Measurements from ENCODE around the gene DHTKD1. TPM values are rescaled to one million over a fixed set of nuclear protein-coding genes. Genes with fewer than 3 reads are reported as not detected.
A peak's percentile ranks its signal among the peaks of the same experiment; 100 is the strongest.

Gene DHTKD1
- total RNA-seq, 2 experiments from 2014 or later = 16.9 to 17.8 TPM

DNA sequence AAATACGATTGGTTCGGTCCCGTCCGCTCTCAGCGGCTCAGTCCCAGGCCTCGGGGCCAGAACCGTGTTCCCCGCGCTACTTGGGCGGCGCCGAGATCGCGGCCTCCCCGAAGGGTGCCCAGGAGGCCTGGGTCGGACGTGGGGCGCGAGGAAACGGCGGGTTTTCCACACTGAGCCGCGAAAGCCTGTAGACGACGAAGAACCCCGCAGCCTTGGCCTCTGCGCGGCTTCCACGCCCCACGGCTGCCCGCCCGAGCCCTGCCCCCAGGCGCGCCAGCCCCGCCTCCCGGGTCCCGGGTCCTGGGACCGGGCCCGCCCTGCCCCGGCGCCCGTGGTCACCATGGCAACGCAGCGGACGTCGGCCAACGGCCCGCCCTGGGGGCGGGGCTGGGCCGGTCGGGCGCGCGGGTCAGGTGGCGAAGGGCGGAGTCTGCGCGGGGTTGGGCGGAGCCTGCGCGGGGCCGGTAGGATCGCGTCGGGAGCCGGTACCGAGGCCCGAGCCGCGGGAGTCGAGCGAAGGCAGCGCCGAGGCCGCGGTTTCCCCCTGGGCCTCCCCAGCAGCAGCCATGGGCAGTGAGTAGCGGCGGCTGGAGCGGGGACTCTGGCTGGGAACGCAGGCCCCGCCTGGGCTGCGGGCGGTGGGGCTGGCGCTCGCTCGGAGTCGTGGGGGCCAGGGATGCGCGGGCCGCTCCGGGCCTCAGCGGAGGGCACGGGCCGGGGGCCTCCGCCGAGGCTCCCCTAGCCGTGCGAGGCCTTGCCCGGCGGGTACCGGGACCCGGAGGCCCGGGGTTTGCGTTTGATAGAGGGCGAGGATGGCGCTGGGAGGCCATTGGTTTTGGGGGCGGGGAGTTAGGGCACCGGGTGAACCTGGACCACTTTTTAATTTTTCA, 60.7 kb downstream of the DHTKD1 start, which contains the start of gene SEC61A2:
TSS of gene SEC61A2 (plus strand) at position 456 of the 890 bp plus-strand sequence. CDS start at position 567, 111 bp downstream.
- CTCF ChIA-PET = interaction anchor here (1.0 to 1.3 kb wide), 3 partner anchors 11 to 86 kb away, joined by 3 to 4 read pairs (median 3); partner anchors contain the start of genes DHTKD1 and UPF2
- POLR2A ChIA-PET = interaction anchor here (0.7 to 1.4 kb wide), 7 partner anchors 8 to 87 kb away, joined by 3 to 7 read pairs (median 3); partner anchors contain the start of genes CDC123, NUDT5 and UPF2

DNA sequence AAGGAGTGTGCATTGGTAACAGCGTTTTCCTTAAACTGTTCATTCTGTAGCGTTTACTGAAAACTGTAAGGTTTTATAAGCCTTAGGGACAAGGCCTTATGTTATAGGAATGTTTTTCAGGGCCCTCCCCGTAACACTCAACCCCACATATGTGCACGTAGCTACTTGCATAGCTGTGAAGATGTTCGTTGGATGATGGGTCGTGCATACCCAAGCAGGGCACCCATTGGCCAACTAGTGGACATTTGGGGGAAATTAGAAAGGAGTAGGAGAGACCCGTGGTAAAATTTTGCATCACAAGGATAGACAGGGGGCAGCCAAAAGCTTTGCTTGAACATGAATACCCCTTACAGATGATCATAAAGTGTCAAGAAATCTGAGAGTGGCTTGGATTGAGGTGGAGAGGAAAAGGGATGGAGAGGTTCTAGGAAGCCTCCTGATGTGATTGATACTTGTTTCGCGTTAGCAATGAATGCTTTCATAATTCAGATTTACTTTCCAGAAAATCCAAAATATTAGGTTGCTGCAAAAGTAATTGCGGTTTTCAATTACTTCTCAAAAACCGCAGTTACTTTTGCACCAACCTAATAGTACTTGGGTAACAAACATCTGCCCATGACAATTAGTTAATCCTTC, 61.6 kb downstream of the DHTKD1 start:
- peaks cover 34% of the 10 kb centered on the region for H3K4me1 Mint-ChIP-seq
- peak overlapping the region; percentile 80 for H3K4me3 Mint-ChIP-seq
- H3K27me3 Mint-ChIP-seq = no peaks in the 10 kb centered on the region
- DNase-seq = peak; percentile 47
- H3K9me3 Mint-ChIP-seq = no peaks in the 10 kb centered on the region
- ChIA-PET CTCF (interaction anchor here (0.6 to 1.3 kb wide), 4 partner anchors 10 to 87 kb away, joined by 3 to 4 read pairs (median 3); partner anchors contain the start of genes DHTKD1 and UPF2), POLR2A (interaction anchor here (0.7 to 1.4 kb wide), 6 partner anchors 9 to 88 kb away, joined by 3 to 7 read pairs (median 4); partner anchors contain the start of genes CDC123, NUDT5 and UPF2)
- peaks cover 15% of the 10 kb centered on the region for H3K36me3 Mint-ChIP-seq (ENCODE audit: low read depth)
- H3K27ac Mint-ChIP-seq = peak overlapping the region; percentile 63

More for the DNA sequence above, 60.7 kb downstream of the DHTKD1 start, which contains the start of gene SEC61A2:
- peak within 1 kb of the TSS; percentile 80 for H3K4me3 Mint-ChIP-seq
- H3K4me1 Mint-ChIP-seq = peaks cover 36% of the 10 kb centered on the region
- peaks cover 19% of the 10 kb centered on the region for H3K36me3 Mint-ChIP-seq (ENCODE audit: low read depth)
- H3K27me3 Mint-ChIP-seq = no peaks in the 10 kb centered on the region
- H3K9me3 Mint-ChIP-seq = no peaks in the 10 kb centered on the region
- peak within 1 kb of the TSS; percentile 80 for H3K27ac Mint-ChIP-seq
- DNase-seq = peak; percentile 98

DNA sequence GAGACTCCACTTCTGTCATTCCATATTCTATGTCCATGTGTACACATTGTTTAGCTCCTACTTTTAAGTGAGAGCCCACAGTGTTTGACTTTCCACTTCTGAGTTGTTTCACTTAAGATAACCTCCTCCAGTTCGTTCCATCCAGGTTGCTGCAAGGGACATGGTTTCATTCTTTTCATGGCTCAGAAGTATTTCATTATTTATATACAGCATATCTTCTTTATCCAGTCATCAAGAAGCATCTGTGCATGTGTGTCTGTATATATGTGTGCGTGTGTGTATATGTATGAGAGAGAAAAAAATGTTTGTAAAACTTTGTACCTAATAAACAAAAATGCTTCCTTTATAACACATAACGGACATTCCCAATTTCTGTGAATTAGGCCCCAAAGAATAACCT, 66.9 kb downstream of the DHTKD1 start:
- Mint-ChIP-seq H3K4me1 (peaks cover 12% of the 10 kb centered on the region), H3K27ac (no peak overlapping the region), H3K36me3 (ENCODE audit: low read depth) (peaks cover 36% of the 10 kb centered on the region), H3K9me3 (no peaks in the 10 kb centered on the region), H3K27me3 (no peaks in the 10 kb centered on the region), H3K4me3 (no peak overlapping the region)
- DNase-seq = no peak
- ChIA-PET POLR2A (interaction anchor here (0.8 kb wide), 1 partner anchor 60 kb away, joined by 3 read pairs; the partner anchor contains the start of genes CDC123 and NUDT5), CTCF (no interaction called here)

DNA sequence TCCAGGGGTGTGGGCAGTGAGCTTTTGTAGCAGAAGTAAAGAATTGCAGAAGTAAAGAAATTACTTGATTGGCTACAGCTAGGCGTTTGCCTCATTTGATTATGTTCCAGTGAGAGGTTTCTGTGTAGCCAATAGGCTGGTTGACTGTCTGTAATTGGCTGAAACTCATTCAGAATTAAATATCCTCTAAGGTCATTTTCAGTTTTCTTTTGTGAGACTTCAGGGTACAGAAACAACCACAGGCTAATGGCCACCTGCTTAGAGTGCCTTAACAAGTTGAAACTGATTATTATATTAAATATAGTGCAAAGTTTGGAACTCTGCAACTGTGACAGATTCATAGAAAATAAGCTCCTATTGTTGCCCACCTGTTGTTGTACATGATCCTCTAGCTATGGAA, 71.3 kb downstream of the DHTKD1 start:
- DNase-seq = no peak
- peaks cover 55% of the 10 kb centered on the region for H3K36me3 Mint-ChIP-seq (ENCODE audit: low read depth)
- ChIA-PET POLR2A (no interaction called here), CTCF (interaction anchor here (0.7 to 1.5 kb wide), 2 partner anchors 10 to 209 kb away, joined by 3 read pairs; no protein-coding TSS in a partner anchor)
- H3K9me3 Mint-ChIP-seq = no peaks in the 10 kb centered on the region
- no peak overlapping the region for H3K27ac Mint-ChIP-seq
- H3K27me3 Mint-ChIP-seq = no peaks in the 10 kb centered on the region
- H3K4me3 Mint-ChIP-seq = no peak overlapping the region
- H3K4me1 Mint-ChIP-seq = no peaks in the 10 kb centered on the region

DNA sequence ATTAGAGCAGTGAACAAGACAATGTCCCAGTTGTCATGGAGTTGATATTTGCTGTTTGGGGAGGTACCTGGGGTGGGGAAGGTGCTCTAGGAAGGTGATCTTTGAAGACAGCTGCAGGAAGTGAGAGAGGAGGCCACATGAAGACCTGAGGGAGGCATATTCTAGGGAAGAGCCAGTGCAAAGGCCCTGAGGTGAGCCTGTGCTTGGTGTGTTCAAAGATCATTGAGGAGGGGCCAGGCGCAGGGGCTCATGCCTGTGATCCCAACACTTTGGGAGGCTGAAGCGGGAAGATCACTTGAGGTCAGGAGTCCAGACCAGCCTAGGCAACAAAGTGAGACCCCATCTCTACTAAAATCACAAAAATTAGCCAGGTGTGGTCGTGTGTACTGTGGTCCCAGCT, 75.8 kb downstream of the DHTKD1 start:
- H3K4me3 Mint-ChIP-seq = no peak overlapping the region
- no peaks in the 10 kb centered on the region for H3K27me3 Mint-ChIP-seq
- ChIA-PET POLR2A (no interaction called here), CTCF (interaction anchor here (0.6 kb wide), 1 partner anchor 36 kb away, joined by 3 read pairs; no protein-coding TSS in a partner anchor)
- DNase-seq = no peak
- H3K9me3 Mint-ChIP-seq = no peaks in the 10 kb centered on the region
- H3K36me3 Mint-ChIP-seq (ENCODE audit: low read depth) = peaks cover 47% of the 10 kb centered on the region
- H3K4me1 Mint-ChIP-seq = no peaks in the 10 kb centered on the region
- no peak overlapping the region for H3K27ac Mint-ChIP-seq

DNA sequence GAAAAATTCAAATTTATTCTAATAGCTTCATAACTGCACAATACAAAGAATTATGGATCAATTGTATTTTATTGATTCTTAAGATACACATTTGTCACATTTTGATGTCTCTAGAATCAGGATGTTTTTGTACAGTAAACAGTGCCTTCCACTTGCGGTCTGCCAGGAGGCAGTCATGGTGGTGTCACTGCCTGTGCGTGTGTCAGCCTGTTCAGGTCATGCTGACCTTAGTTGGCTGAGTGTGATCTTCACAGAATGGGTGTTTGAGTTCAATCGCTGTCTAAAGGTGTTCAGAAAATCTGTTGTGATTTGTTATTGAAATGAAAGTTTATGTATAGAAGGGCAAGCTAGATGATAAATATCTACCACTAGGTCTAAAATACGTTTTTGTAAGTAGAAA, 81.4 kb downstream of the DHTKD1 start:
- Mint-ChIP-seq H3K9me3 (no peaks in the 10 kb centered on the region), H3K27me3 (no peaks in the 10 kb centered on the region), H3K36me3 (ENCODE audit: low read depth) (peaks cover 37% of the 10 kb centered on the region), H3K27ac (no peak overlapping the region), H3K4me3 (no peak overlapping the region), H3K4me1 (no peaks in the 10 kb centered on the region)
- POLR2A ChIA-PET = no interaction called here
- no peak for DNase-seq
- CTCF ChIA-PET = no interaction called here

DNA sequence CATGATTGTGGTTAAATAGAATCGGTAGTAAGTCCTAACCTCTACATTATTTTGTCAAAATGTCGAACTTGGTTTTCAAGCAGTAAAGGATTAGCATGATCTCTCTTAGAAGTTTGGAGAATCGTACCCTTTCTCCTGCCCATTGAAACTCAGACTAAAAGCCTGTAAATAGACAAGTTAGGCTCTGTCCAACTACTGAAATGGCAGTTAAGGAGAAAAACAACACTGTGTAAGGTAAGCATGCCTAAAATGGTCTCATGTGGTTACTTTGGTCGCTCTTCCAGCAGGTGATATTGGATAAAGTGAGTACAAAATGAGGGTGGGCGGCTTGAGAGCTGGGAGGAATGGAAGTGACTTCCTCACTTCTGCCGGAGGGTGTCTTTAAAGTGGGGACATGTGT, 85.8 kb downstream of the DHTKD1 start:
- peaks cover 35% of the 10 kb centered on the region for H3K36me3 Mint-ChIP-seq (ENCODE audit: low read depth)
- no peaks in the 10 kb centered on the region for H3K9me3 Mint-ChIP-seq
- ChIA-PET CTCF (no interaction called here), POLR2A (no interaction called here)
- H3K4me1 Mint-ChIP-seq = no peaks in the 10 kb centered on the region
- no peak for DNase-seq
- H3K27me3 Mint-ChIP-seq = no peaks in the 10 kb centered on the region
- H3K4me3 Mint-ChIP-seq = no peak overlapping the region
- no peak overlapping the region for H3K27ac Mint-ChIP-seq

DNA sequence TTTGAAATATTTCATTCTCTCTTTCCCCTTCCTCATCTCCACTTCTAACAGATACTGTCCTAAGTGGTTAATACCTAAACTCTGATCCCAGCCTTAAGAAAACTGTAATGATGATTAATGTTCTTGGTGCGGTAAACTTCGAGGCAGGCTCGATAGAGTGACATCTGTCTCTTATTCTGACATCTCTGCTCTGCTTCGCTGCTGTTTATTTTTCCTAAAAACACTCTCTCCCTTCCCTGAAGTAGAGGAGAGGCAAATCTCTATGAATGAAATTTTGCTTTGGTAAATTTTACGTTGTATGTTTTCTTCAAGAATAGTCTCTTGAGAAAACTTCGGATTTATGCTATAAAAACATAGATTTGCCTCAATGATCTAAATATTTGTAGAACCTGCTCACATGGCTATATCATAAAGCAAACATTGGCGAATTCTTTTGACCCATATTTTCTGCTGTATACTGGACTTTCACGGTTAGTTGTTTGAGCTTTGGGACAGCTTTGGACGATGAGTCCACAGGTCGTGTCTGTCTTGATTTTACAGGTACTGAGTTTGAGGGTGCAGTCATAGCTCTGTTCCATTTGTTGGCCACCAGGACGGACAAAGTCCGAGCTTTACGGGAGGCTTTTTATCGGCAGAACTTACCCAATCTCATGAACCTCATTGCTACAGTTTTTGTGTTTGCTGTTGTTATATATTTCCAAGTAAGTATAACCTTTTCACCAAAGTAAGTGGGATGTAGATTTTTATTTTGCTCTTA, 87.8 kb downstream of the DHTKD1 start:
- Mint-ChIP-seq H3K36me3 (ENCODE audit: low read depth) (peaks cover 37% of the 10 kb centered on the region), H3K27ac (no peak overlapping the region), H3K9me3 (no peaks in the 10 kb centered on the region), H3K4me1 (peaks cover 1% of the 10 kb centered on the region), H3K4me3 (no peak overlapping the region), H3K27me3 (no peaks in the 10 kb centered on the region)
- DNase-seq = no peak
- POLR2A ChIA-PET = no interaction called here
- CTCF ChIA-PET = no interaction called here

DNA sequence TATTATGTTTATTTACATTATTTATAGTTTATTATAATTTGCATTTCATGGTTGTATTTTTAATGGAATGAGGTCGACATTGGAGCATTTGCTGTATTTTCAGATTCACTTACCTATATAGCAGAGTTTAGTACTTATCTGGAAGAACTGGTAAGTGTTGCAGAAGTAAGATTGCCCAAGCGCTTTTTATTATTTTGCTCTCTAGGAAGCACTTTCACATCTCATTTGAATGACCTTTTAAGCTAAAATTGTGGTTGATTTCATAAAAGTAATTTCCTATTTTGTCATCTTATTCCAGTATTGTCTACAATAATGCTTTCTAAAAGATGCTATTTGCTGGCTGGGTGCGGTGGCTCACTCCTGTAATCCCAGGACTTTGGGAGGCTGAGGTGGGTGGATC, 89.4 kb downstream of the DHTKD1 start:
- CTCF ChIA-PET = no interaction called here
- Mint-ChIP-seq H3K27me3 (no peaks in the 10 kb centered on the region), H3K4me3 (no peak overlapping the region), H3K9me3 (no peaks in the 10 kb centered on the region), H3K27ac (no peak overlapping the region), H3K36me3 (ENCODE audit: low read depth) (peaks cover 47% of the 10 kb centered on the region), H3K4me1 (peaks cover 1% of the 10 kb centered on the region)
- no peak for DNase-seq
- POLR2A ChIA-PET = no interaction called here

DNA sequence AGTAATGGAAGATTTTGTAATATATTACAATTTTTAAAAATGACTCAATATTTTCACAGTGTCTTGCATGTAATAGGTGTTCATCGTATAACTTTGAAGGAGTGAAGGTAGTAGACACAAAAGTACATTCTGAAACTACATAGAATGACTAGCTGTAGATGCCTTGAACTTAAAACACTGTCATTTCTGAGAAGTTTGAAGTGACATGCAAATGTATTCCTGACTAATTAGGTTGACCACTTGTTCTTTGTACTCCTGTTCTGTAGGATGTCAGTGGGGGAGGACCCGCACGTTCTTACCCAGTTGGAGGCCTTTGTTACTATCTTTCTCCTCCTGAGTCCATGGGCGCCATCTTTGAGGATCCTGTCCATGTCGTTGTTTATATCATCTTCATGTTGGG, 91.9 kb downstream of the DHTKD1 start:
- no peak for DNase-seq
- Mint-ChIP-seq H3K27ac (no peak overlapping the region), H3K4me1 (peaks cover 1% of the 10 kb centered on the region), H3K9me3 (no peaks in the 10 kb centered on the region), H3K36me3 (ENCODE audit: low read depth) (peaks cover 51% of the 10 kb centered on the region), H3K27me3 (no peaks in the 10 kb centered on the region), H3K4me3 (no peak overlapping the region)
- ChIA-PET POLR2A (no interaction called here), CTCF (no interaction called here)

DNA sequence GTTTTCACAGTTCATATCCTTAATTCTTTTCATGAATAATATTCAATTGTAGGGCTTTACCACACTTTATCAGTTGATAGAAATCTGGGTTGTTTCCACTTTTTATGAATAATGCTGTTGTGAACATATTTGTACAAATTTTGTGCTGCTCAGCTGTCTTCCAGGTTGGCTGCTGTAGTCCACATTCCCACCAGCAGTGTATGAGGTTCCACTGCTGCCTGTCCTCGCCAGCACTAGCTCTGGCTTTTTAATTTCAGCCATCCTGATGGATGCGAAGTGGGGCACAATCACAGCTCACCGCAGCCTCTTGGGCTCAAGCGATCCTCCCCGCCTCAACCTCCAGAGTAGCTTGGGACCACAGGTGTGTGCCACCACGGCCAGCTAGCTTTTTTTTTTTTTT, 94.2 kb downstream of the DHTKD1 start:
- DNase-seq = no peak
- Mint-ChIP-seq H3K4me3 (no peak overlapping the region), H3K9me3 (no peaks in the 10 kb centered on the region), H3K27ac (no peak overlapping the region), H3K27me3 (no peaks in the 10 kb centered on the region), H3K4me1 (peaks cover 1% of the 10 kb centered on the region), H3K36me3 (ENCODE audit: low read depth) (peaks cover 57% of the 10 kb centered on the region)
- POLR2A ChIA-PET = no interaction called here
- CTCF ChIA-PET = interaction anchor here (1.5 kb wide), 1 partner anchor 10 kb away, joined by 4 read pairs; no protein-coding TSS in a partner anchor

DNA sequence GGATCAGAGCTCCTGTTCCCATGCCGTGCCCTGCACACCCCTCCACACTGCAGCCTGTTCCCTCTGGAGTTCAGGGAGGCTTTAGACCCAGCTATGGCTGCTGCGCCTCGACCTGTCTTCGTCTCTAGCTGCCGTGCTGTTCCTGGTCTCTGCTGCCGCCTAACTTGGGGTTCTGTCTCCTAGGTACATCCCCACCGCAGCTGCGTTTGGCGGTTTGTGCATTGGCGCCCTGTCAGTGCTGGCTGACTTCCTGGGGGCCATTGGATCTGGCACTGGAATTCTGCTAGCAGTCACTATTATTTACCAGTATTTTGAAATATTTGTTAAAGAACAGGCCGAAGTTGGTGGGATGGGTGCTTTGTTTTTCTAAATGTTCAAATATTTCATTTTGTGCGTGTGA, 95.3 kb downstream of the DHTKD1 start:
- peaks cover 59% of the 10 kb centered on the region for H3K36me3 Mint-ChIP-seq (ENCODE audit: low read depth)
- no peaks in the 10 kb centered on the region for H3K9me3 Mint-ChIP-seq
- H3K27me3 Mint-ChIP-seq = no peaks in the 10 kb centered on the region
- no peak overlapping the region for H3K27ac Mint-ChIP-seq
- no peak overlapping the region for H3K4me3 Mint-ChIP-seq
- ChIA-PET POLR2A (interaction anchor here (1.0 kb wide), 1 partner anchor 12 kb away, joined by 3 read pairs; no protein-coding TSS in a partner anchor), CTCF (no interaction called here)
- DNase-seq = no peak
- H3K4me1 Mint-ChIP-seq = peaks cover 1% of the 10 kb centered on the region

Data from activated CD4-positive, alpha-beta memory T cell treated with anti-CD3 and anti-CD28 coated beads, Interleukin-2, amount 10 ng/mL, durations not matched to agents 7 days and 5 days (primary cell).